ENCODE results near the gene MBD3L1. TPM values are rescaled to one million over a fixed set of nuclear protein-coding genes. Genes with fewer than 3 reads are reported as not detected.

Gene MBD3L1
- total and polyA plus RNA-seq, 10 of the 15 experiments (the other 5 are each of a cell fraction or from before 2014, with no cell fraction given): not detected

DNA sequence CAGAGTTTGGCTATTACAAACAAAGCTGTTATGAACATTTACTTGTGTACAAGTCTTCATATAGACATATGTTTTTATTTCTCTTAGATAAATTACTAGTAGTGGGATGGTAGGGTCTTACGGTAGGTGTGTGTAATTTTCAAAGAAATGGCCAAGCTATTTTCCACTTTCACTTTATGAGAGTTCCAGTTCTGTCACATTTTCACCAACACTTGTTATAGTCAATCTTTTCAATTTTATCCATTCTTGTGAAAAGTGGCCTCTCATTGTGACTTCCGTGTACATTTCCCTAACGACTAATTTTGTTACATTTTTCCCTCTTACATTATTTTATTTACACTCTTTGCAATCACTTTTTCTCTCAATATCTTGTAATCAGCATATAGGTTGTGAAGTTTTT, 18.3 kb downstream of the MBD3L1 start (continued):
- TF ChIP-seq ZBTB4 (CRISPR knock-in tag; IDR thresholded peaks at IDR 0.05): no peak
- TF ChIP-seq JUNB (IDR thresholded peaks at IDR 0.05): no peak
- TF ChIP-seq NR2C2 (IDR thresholded peaks at IDR 0.05; ENCODE audit: borderline replicate concordance, control insufficient read depth, insufficient read length, low read depth): no peak

GRCh38 chr19:8858260-8858659, 26.1 kb downstream of the MBD3L1 start:
- no peak overlapping the region for H3K27ac ChIP-seq (ENCODE audit: control insufficient read depth, insufficient read depth)
- H3K27me3 ChIP-seq (replicated peaks in 1 of 2; ENCODE audit: control insufficient read depth in 2 of 2, insufficient read depth in 2 of 2, low read length in 1 of 2): no peaks in the 10 kb centered on the region
- no peaks in the 10 kb centered on the region for H3K36me3 ChIP-seq (ENCODE audit: control insufficient read depth in 2 of 2, insufficient read depth in 2 of 2, low read length in 1 of 2)
- ChIA-PET POLR2A (no interaction called here), RAD21 (ENCODE audit: unreplicated experiment) (no interaction called here), SMC1A (ENCODE audit: uncharacterized antibody, unreplicated experiment) (no interaction called here), CTCF (no interaction called here)
- no peaks in the 10 kb centered on the region; the same call in 2 of the 3 replicates for H3K9me3 ChIP-seq (replicated peaks; ENCODE audit: control insufficient read depth, insufficient read depth, low read length)
- 28% methylated on average over 3 of the region's 3 CpGs for WGBS (ENCODE audit: insufficient coverage, insufficient replicate concordance, low lambda C conversion rate, missing lambda C conversion rate)
- intact Hi-C loops (cut with micrococcal nuclease; ENCODE audit: unreplicated experiment) (loop anchor here (2.0 kb wide), 1 partner anchor 35 kb away; no protein-coding TSS in a partner anchor), in situ Hi-C loops (cut with MboI) (no loop called here)
- H4K20me1 ChIP-seq (ENCODE audit: control insufficient read depth, insufficient read depth): no peaks in the 10 kb centered on the region
- H3K4me3 ChIP-seq: no peak overlapping the region
- ATAC-seq (no peak), FAIRE-seq (no peak), DNase-seq (ENCODE audit: low read depth, low spot score) (no peak)
- no peak overlapping the region for H2AFZ ChIP-seq (ENCODE audit: control insufficient read depth, low read depth, low read length)
- H3K79me2 ChIP-seq (ENCODE audit: control insufficient read depth, insufficient read depth, low read length): no peaks in the 10 kb centered on the region
- H3K4me1 ChIP-seq (ENCODE audit: control insufficient read depth, insufficient read depth, low read length): no peaks in the 10 kb centered on the region
- H3K4me2 ChIP-seq (ENCODE audit: control insufficient read depth, insufficient read depth): no peak overlapping the region
- H3K9ac ChIP-seq (ENCODE audit: control insufficient read depth, insufficient read depth, low read length): no peak overlapping the region
- no TSS peak for BruUV-seq (replicated peaks)
- TF ChIP-seq NBN (IDR thresholded peaks at IDR 0.05) (no peak), CBFB (IDR thresholded peaks at IDR 0.05; ENCODE audit: low read depth) (no peak), SRF (IDR thresholded peaks at IDR 0.05; ENCODE audit: low read depth in 2 of 2, low read length in 2 of 2) (no peak), BCL11A (IDR thresholded peaks at IDR 0.05; ENCODE audit: low read depth, low read length) (no peak), NR2C1 (IDR thresholded peaks at IDR 0.05) (no peak), CHD1 (IDR thresholded peaks at IDR 0.05; ENCODE audit: low read depth, low read length) (no peak), YBX1 (IDR thresholded peaks at IDR 0.05) (no peak), MEF2B (IDR thresholded peaks at IDR 0.05; ENCODE audit: partially characterized antibody, poor library complexity, severe bottlenecking) (no peak), ZNF217 (IDR thresholded peaks at IDR 0.05) (no peak), STAT1 (conservative IDR thresholded peaks at IDR 0.05) (no peak), BACH1 (IDR thresholded peaks at IDR 0.05; ENCODE audit: borderline replicate concordance) (no peak), RAD51 (IDR thresholded peaks at IDR 0.05) (no peak), GATAD2B (conservative IDR thresholded peaks at IDR 0.05; ENCODE audit: low read depth) (no peak)
- TF ChIP-seq, protein P1, sequence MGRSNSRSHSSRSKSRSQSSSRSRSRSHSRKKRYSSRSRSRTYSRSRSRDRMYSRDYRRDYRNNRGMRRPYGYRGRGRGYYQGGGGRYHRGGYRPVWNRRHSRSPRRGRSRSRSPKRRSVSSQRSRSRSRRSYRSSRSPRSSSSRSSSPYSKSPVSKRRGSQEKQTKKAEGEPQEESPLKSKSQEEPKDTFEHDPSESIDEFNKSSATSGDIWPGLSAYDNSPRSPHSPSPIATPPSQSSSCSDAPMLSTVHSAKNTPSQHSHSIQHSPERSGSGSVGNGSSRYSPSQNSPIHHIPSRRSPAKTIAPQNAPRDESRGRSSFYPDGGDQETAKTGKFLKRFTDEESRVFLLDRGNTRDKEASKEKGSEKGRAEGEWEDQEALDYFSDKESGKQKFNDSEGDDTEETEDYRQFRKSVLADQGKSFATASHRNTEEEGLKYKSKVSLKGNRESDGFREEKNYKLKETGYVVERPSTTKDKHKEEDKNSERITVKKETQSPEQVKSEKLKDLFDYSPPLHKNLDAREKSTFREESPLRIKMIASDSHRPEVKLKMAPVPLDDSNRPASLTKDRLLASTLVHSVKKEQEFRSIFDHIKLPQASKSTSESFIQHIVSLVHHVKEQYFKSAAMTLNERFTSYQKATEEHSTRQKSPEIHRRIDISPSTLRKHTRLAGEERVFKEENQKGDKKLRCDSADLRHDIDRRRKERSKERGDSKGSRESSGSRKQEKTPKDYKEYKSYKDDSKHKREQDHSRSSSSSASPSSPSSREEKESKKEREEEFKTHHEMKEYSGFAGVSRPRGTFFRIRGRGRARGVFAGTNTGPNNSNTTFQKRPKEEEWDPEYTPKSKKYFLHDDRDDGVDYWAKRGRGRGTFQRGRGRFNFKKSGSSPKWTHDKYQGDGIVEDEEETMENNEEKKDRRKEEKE (IDR thresholded peaks at IDR 0.05): no peak

Measured in GM12878 (cell line).